ENCODE data around the gene CLIP4. TPM values are rescaled to one million over a fixed set of nuclear protein-coding genes. Genes with fewer than 3 reads are reported as not detected.

Gene CLIP4
- total and polyA plus RNA-seq, 2 experiments from 2014 or later, result 0.06 to 0.14 TPM

- Mint-ChIP-seq H3K27me3 (ENCODE audit: insufficient read depth, low read depth, poor library complexity) (peaks cover 19% of the 10 kb centered on the region), H3K4me1 (no peaks in the 10 kb centered on the region), H3K36me3 (ENCODE audit: low read depth) (no peaks in the 10 kb centered on the region; the same call in 2 of the 3 replicates), H3K9me3 (no peaks in the 10 kb centered on the region), H3K4me3 (no peak overlapping the region), H3K27ac (no peak overlapping the region)
- no peaks in the 10 kb centered on the region for H3F3A ChIP-seq (replicated peaks; ENCODE audit: low read depth)
- no peaks in the 10 kb centered on the region for H3K79me2 ChIP-seq (replicated peaks; ENCODE audit: insufficient read depth)
- H3K4me2 ChIP-seq, result no peak overlapping the region
- no peak for ATAC-seq
- H3K4me1 ChIP-seq (ENCODE audit: insufficient read depth), result no peaks in the 10 kb centered on the region
- no peaks in the 10 kb centered on the region for H3K36me3 ChIP-seq (ENCODE audit: insufficient read depth)
- H3K27me3 ChIP-seq (ENCODE audit: insufficient read depth), result peaks cover 23% of the 10 kb centered on the region
- no peak overlapping the region for H2AFZ ChIP-seq
- H3K4me3 ChIP-seq, result no peak overlapping the region
- no peaks in the 10 kb centered on the region for H4K20me1 ChIP-seq (replicated peaks; ENCODE audit: insufficient read depth)
- H3K9me2 ChIP-seq (ENCODE audit: insufficient read depth), result no peaks in the 10 kb centered on the region
- no peak overlapping the region for H3K27ac ChIP-seq (ENCODE audit: low read depth)
- DNase-seq (ENCODE audit: low spot score), result no peak
- TF ChIP-seq EZH2phosphoT487 (IDR thresholded peaks at IDR 0.05; ENCODE audit: unreplicated experiment) (no peak), ETS1 (IDR thresholded peaks at IDR 0.05) (no peak), NANOG (IDR thresholded peaks at IDR 0.05; ENCODE audit: borderline replicate concordance) (no peak)
Observed at GRCh38 chr2:29109246-29109645, 6.0 kb upstream of the CLIP4 start.

GRCh38 chr2:29110916-29111535 is 4.2 kb upstream of the CLIP4 start:
- Mint-ChIP-seq H3K27me3 (ENCODE audit: insufficient read depth, low read depth, poor library complexity) (peaks cover 30% of the 10 kb centered on the region), H3K27ac (no peak overlapping the region), H3K36me3 (ENCODE audit: low read depth) (peaks cover 3% of the 10 kb centered on the region; the same call in 1 of the 3 replicates), H3K9me3 (no peaks in the 10 kb centered on the region), H3K4me1 (peaks cover 2% of the 10 kb centered on the region), H3K4me3 (no peak overlapping the region)
- Histone ChIP-seq H4K20me1 (replicated peaks; ENCODE audit: insufficient read depth) (no peaks in the 10 kb centered on the region), H3K4me3 (no peak overlapping the region), H3K4me1 (ENCODE audit: insufficient read depth) (peaks cover 2% of the 10 kb centered on the region), H3K9me2 (ENCODE audit: insufficient read depth) (no peaks in the 10 kb centered on the region), H3K4me2 (no peak overlapping the region), H3F3A (replicated peaks; ENCODE audit: low read depth) (no peaks in the 10 kb centered on the region), H3K79me2 (replicated peaks; ENCODE audit: insufficient read depth) (no peaks in the 10 kb centered on the region), H3K27ac (ENCODE audit: low read depth) (no peak overlapping the region), H3K36me3 (ENCODE audit: insufficient read depth) (no peaks in the 10 kb centered on the region), H2AFZ (no peak overlapping the region), H3K27me3 (ENCODE audit: insufficient read depth) (peaks cover 37% of the 10 kb centered on the region)
- no peak for ATAC-seq
- TF ChIP-seq POLR2AphosphoS5 (IDR thresholded peaks at IDR 0.05; ENCODE audit: low read depth) (no peak), EZH2phosphoT487 (IDR thresholded peaks at IDR 0.05; ENCODE audit: unreplicated experiment) (no peak), EZH2 (IDR thresholded peaks at IDR 0.05; ENCODE audit: low read depth, unreplicated experiment) (no peak), ZNF462 (CRISPR knock-in tag; IDR thresholded peaks at IDR 0.05) (no peak), REST (IDR thresholded peaks at IDR 0.05; ENCODE audit: unreplicated experiment) (no peak), JUNB (IDR thresholded peaks at IDR 0.05; ENCODE audit: unreplicated experiment) (no peak), ZNF114 (CRISPR knock-in tag; IDR thresholded peaks at IDR 0.05) (no peak), NANOG (IDR thresholded peaks at IDR 0.05; ENCODE audit: borderline replicate concordance) (no peak), ETS1 (IDR thresholded peaks at IDR 0.05) (no peak)
- DNase-seq (ENCODE audit: low spot score), result no peak
